Mammary epithelial cell (primary cell): ENCODE data around the gene PPP1R3C.

Source experiments
- CTCF ChIP-seq, 2 donors: IDR thresholded peaks in 1 of 2; conservative IDR thresholded peaks in 1 of 2; 2 replicates each; pipeline ENCODE4 v1.5.1; 2011 to 2012; ENCODE audit warnings: inconsistent platforms in 2 of 2, low read length in 2 of 2, mild to moderate bottlenecking in 2 of 2, control low read depth in 1 of 2, low read depth in 1 of 2; ENCODE audit not compliant: insufficient read depth in 1 of 2; ENCODE audit errors: extremely low read depth in 1 of 2
- EZH2 ChIP-seq: IDR thresholded peaks from 2 replicates; pipeline ENCODE4 v1.6.1; 2012; ENCODE audit warnings: low read length, inconsistent platforms, borderline replicate concordance

GRCh38 chr10:91602868-91603568 is 29.9 kb downstream of the PPP1R3C start:
- TF ChIP-seq CTCF (conservative IDR thresholded peaks at IDR 0.05 in 1 of 2, IDR thresholded peaks at IDR 0.05 in 1 of 2; ENCODE audit: extremely low read depth in 1 of 2, insufficient read depth in 1 of 2, low read depth in 1 of 2, low read length in 2 of 2) (no peak), EZH2 (no peak)
